GM23338 (cell line): ENCODE measurements around the gene CST9L. TPM values are rescaled to one million over a fixed set of nuclear protein-coding genes. Genes with fewer than 3 reads are reported as not detected.

ENCODE experiments used
- ATAC-seq: fragments of 200-7000 bp; cut with Tn5 transposase; 3 replicates; pipeline ENCODE4 v1.9.1; 2020
- DNase-seq: peaks from one replicate; pipeline ENCODE4 v3.0.0-alpha.2; 2015; ENCODE audit warnings: low spot score
- H2AFZ ChIP-seq: fragments of 200-600 bp; sonication (generic); 2 replicates; pipeline ENCODE4 v1.8.0; 2016; ENCODE audit warnings: antibody characterized with exemption, mild to moderate bottlenecking, moderate library complexity
- H3F3A ChIP-seq: fragments of 200-600 bp; sonication (generic); replicated peaks from 2 replicates; pipeline ENCODE4 v1.8.0; 2017; ENCODE audit warnings: antibody characterized with exemption, mixed run types, low read depth
- H3K27ac ChIP-seq: fragments of 200-600 bp; sonication (generic); 2 replicates; pipeline ENCODE4 v1.6.1; 2016; ENCODE audit warnings: low read depth
- H3K27me3 ChIP-seq: fragments of 200-600 bp; sonication (generic); 2 replicates; pipeline ENCODE4 v1.8.0; 2016; ENCODE audit warnings: mild to moderate bottlenecking, mixed run types, moderate library complexity; ENCODE audit not compliant: insufficient read depth
- H3K36me3 ChIP-seq: fragments of 200-600 bp; sonication (generic); 2 replicates; pipeline ENCODE4 v1.8.0; 2016; ENCODE audit warnings: mild to moderate bottlenecking; ENCODE audit not compliant: insufficient read depth
- H3K4me1 ChIP-seq: fragments of 200-600 bp; sonication (generic); 2 replicates; pipeline ENCODE4 v1.8.0; 2016; ENCODE audit warnings: mild to moderate bottlenecking, moderate library complexity; ENCODE audit not compliant: insufficient read depth
- H3K4me2 ChIP-seq: fragments of 200-600 bp; sonication (generic); 2 replicates; pipeline ENCODE4 v1.7.1; 2017; ENCODE audit warnings: mixed run types
- H3K4me3 ChIP-seq: fragments of 200-600 bp; sonication (generic); 2 replicates; pipeline ENCODE4 v1.6.1; 2016; ENCODE audit warnings: mixed run types
- H3K79me2 ChIP-seq: fragments of 200-600 bp; sonication (generic); replicated peaks from 2 replicates; pipeline ENCODE4 v1.8.0; 2017; ENCODE audit warnings: mild to moderate bottlenecking; ENCODE audit not compliant: insufficient read depth
- H3K9me2 ChIP-seq: fragments of 200-600 bp; sonication (generic); 2 replicates; pipeline ENCODE4 v1.8.0; 2017; ENCODE audit not compliant: insufficient read depth
- H4K20me1 ChIP-seq: fragments of 200-600 bp; sonication (generic); replicated peaks from 2 replicates; pipeline ENCODE4 v1.8.0; 2017; ENCODE audit warnings: mild to moderate bottlenecking; ENCODE audit not compliant: insufficient read depth
- H3K27ac Mint-ChIP-seq: 2 replicates; pipeline ENCODE4 v1.8.0; 2020; ENCODE audit warnings: inconsistent platforms, mild to moderate bottlenecking, moderate library complexity, mixed read lengths
- H3K27me3 Mint-ChIP-seq: 3 replicates; pipeline ENCODE4 v1.8.0; 2022; ENCODE audit warnings: low read depth, mild to moderate bottlenecking, moderate library complexity, mixed read lengths, inconsistent platforms; ENCODE audit not compliant: insufficient read depth, poor library complexity
- H3K36me3 Mint-ChIP-seq: 3 replicates; pipeline ENCODE4 v1.8.0; 2021; ENCODE audit warnings: low read depth, mild to moderate bottlenecking, inconsistent platforms, moderate library complexity, mixed read lengths
- H3K4me1 Mint-ChIP-seq: 3 replicates; pipeline ENCODE4 v1.8.0; 2020; ENCODE audit warnings: mild to moderate bottlenecking, inconsistent platforms, mixed read lengths
- H3K4me3 Mint-ChIP-seq: 3 replicates; pipeline ENCODE4 v1.8.0; 2021; ENCODE audit warnings: moderate library complexity, mild to moderate bottlenecking, inconsistent platforms, mixed read lengths
- H3K9me3 Mint-ChIP-seq: 3 replicates; pipeline ENCODE4 v1.8.0; 2020; ENCODE audit warnings: moderate library complexity, mild to moderate bottlenecking, inconsistent platforms, mixed read lengths
- ETS1 ChIP-seq: IDR thresholded peaks from 2 replicates; pipeline ENCODE4 v1.6.1; 2016; ENCODE audit warnings: antibody characterized with exemption
- EZH2phosphoT487 ChIP-seq: fragments of 200-600 bp; sonication (generic); IDR thresholded peaks from one replicate; pipeline ENCODE4 v1.8.1; 2018; ENCODE audit warnings: antibody characterized with exemption; ENCODE audit not compliant: unreplicated experiment
- JUNB ChIP-seq: IDR thresholded peaks from one replicate; pipeline ENCODE4 v1.6.1; 2016; ENCODE audit warnings: antibody characterized with exemption; ENCODE audit not compliant: unreplicated experiment
- NANOG ChIP-seq: IDR thresholded peaks from 2 replicates; pipeline ENCODE4 v1.6.1; 2016; ENCODE audit warnings: antibody characterized with exemption, borderline replicate concordance
- REST ChIP-seq: IDR thresholded peaks from one replicate; pipeline ENCODE4 v1.6.1; 2018; ENCODE audit warnings: antibody characterized with exemption; ENCODE audit not compliant: unreplicated experiment
- STAT1 ChIP-seq: IDR thresholded peaks from one replicate; pipeline ENCODE4 v1.6.1; 2016; ENCODE audit warnings: antibody characterized with exemption; ENCODE audit not compliant: unreplicated experiment
- ZNF114 ChIP-seq: fragments of 250-450 bp; sonication (Bioruptor Pico); IDR thresholded peaks from 2 replicates; pipeline ENCODE4 v1.5.0; 2020; ENCODE audit warnings: mild to moderate bottlenecking, moderate library complexity
- ZNF331 ChIP-seq: fragments of 250-450 bp; sonication (Bioruptor Pico); IDR thresholded peaks from 2 replicates; pipeline ENCODE4 v1.5.0; 2020; ENCODE audit warnings: low read depth, mild to moderate bottlenecking, moderate library complexity
- ZNF462 ChIP-seq: fragments of 250-450 bp; sonication (Bioruptor Pico); IDR thresholded peaks from 2 replicates; pipeline ENCODE4 v1.5.0; 2020; ENCODE audit warnings: mild to moderate bottlenecking, moderate library complexity
- polyA plus RNA-seq: library from polyadenylated mRNA; unstranded; fragments of >200 nt; fragmentation: Nextera tagmentation; extraction: Ambion mirVana; gene quantifications from 2 replicates; pipeline ENCODE4 v1.2.1, GENCODE V29; 2016
- total RNA-seq: library from RNA; depleted of rRNA; stranded (reverse); fragments of >200 nt; shearing (Covaris generic); gene quantifications from 2 replicates; pipeline ENCODE4 v1.2.3, GENCODE V29; 2014

The CST9L gene
- total and polyA plus RNA-seq, 2 experiments from 2014 or later, result not detected

- TF ChIP-seq REST (no peak), EZH2phosphoT487 (no peak)
Observed at GRCh38 chr20:23542801-23543200, 25.5 kb downstream of the CST9L start (continued).

- Mint-ChIP-seq H3K27ac (no peak overlapping the region), H3K9me3 (peaks cover 8% of the 10 kb centered on the region; the same call in 2 of the 3 replicates), H3K36me3 (no peaks in the 10 kb centered on the region), H3K4me1 (peaks cover 9% of the 10 kb centered on the region), H3K4me3 (no peak overlapping the region), H3K27me3 (no peaks in the 10 kb centered on the region)
- Histone ChIP-seq H3K4me1 (peaks cover 7% of the 10 kb centered on the region), H3K4me3 (no peak overlapping the region), H3K9me2 (0 out of 2 replicates have a peak, but pooled peaks cover 21% of the 10 kb centered on the region), H3K27ac (no peak overlapping the region), H3F3A (no peaks in the 10 kb centered on the region), H3K4me2 (no peak overlapping the region), H3K27me3 (no peaks in the 10 kb centered on the region), H4K20me1 (no peaks in the 10 kb centered on the region), H3K36me3 (no peaks in the 10 kb centered on the region), H3K79me2 (no peaks in the 10 kb centered on the region), H2AFZ (peak overlapping the region; percentile 84)
- DNase-seq, result no peak
- no peak for ATAC-seq
- TF ChIP-seq STAT1 (no peak), ZNF462 (CRISPR knock-in tag) (no peak), REST (no peak), JUNB (no peak), ZNF114 (no peak), ETS1 (no peak), ZNF331 (CRISPR knock-in tag) (no peak), EZH2phosphoT487 (no peak), NANOG (no peak)
Observed at GRCh38 chr20:23541776-23542175, 26.5 kb downstream of the CST9L start.
